Gastroesophageal sphincter (tissue), 3 donors: Measurements from ENCODE around the gene APOA4.

Source experiments
- CTCF ChIP-seq, 4 experiments: fragments of 200-600 bp in 2 of 4; fragments of 450-650 bp in 2 of 4; sonication (generic) in 1 of 4; IDR thresholded peaks; one replicate each; pipeline ENCODE4 v1.5.1; 2017 to 2019; ENCODE audit warnings: antibody characterized with exemption in 4 of 4, mild to moderate bottlenecking in 2 of 4, moderate library complexity in 2 of 4
- EP300 ChIP-seq: sonication (generic); formaldehyde crosslinking; IDR thresholded peaks from one replicate; pipeline ENCODE4 v1.6.1; 2017; ENCODE audit warnings: antibody characterized with exemption, mild to moderate bottlenecking
- POLR2A ChIP-seq, 2 donors: fragments of 450-650 bp; IDR thresholded peaks; one replicate each; pipeline ENCODE4 v1.6.1; 2017; ENCODE audit warnings: antibody characterized with exemption in 2 of 2, mild to moderate bottlenecking in 2 of 2, moderate library complexity in 1 of 2
- POLR2AphosphoS5 ChIP-seq: sonication (generic); formaldehyde crosslinking; IDR thresholded peaks from one replicate; pipeline ENCODE4 v1.6.1; 2017; ENCODE audit warnings: antibody characterized with exemption

- TF ChIP-seq CTCF (IDR thresholded peaks at IDR 0.05) (no peak), POLR2AphosphoS5 (no peak), POLR2A (IDR thresholded peaks at IDR 0.05) (no peak), EP300 (no peak)
Measured at GRCh38 chr11:116851626-116852025, 28.5 kb upstream of the APOA4 start.
